GM19240 (cell line): ENCODE measurements around the gene PRKCH.

ENCODE experiments used
- DNase-seq: peaks from one replicate; pipeline ENCODE4 v3.0.0; 2011; ENCODE audit warnings: low spot score; ENCODE audit not compliant: insufficient read length

PRKCH gene

GRCh38 chr14:61335671-61336275 lies 14.4 kb downstream of the PRKCH start:
- no peak for DNase-seq

GRCh38 chr14:61337893-61338292 lies 16.5 kb downstream of the PRKCH start:
- no peak for DNase-seq

GRCh38 chr14:61338457-61338856 lies 17.1 kb downstream of the PRKCH start:
- no peak for DNase-seq

- DNase-seq, result no peak
Observed at GRCh38 chr14:61341275-61342206, 20.2 kb downstream of the PRKCH start.

GRCh38 chr14:61342486-61342885 lies 21.1 kb downstream of the PRKCH start:
- DNase-seq, result no peak

GRCh38 chr14:61342932-61343331 lies 21.6 kb downstream of the PRKCH start:
- no peak for DNase-seq

- no peak for DNase-seq
Observed at GRCh38 chr14:61343471-61343870, 22.1 kb downstream of the PRKCH start.

GRCh38 chr14:61343991-61344405 lies 22.6 kb downstream of the PRKCH start:
- DNase-seq, result no peak

GRCh38 chr14:61344437-61345150 lies 23.2 kb downstream of the PRKCH start:
- DNase-seq, result no peak

- DNase-seq, result no peak
Observed at GRCh38 chr14:61345151-61345482, 23.7 kb downstream of the PRKCH start.

- no peak for DNase-seq
Observed at GRCh38 chr14:61346221-61346620, 24.8 kb downstream of the PRKCH start.

GRCh38 chr14:61346793-61347192 lies 25.4 kb downstream of the PRKCH start:
- no peak for DNase-seq

GRCh38 chr14:61347826-61348443 lies 26.6 kb downstream of the PRKCH start:
- DNase-seq, result no peak

GRCh38 chr14:61350427-61351270 lies 29.3 kb downstream of the PRKCH start:
- DNase-seq, result no peak

- DNase-seq, result no peak
Observed at GRCh38 chr14:61351477-61351876, 30.1 kb downstream of the PRKCH start.

- DNase-seq, result no peak
Observed at GRCh38 chr14:61355892-61356325, 34.5 kb downstream of the PRKCH start.

- DNase-seq, result no peak
Observed at GRCh38 chr14:61357123-61357522, 35.7 kb downstream of the PRKCH start.

- no peak for DNase-seq
Observed at GRCh38 chr14:61358554-61359226, 37.3 kb downstream of the PRKCH start.

- DNase-seq, result no peak
Observed at GRCh38 chr14:61360796-61361525, 39.6 kb downstream of the PRKCH start.
